SK-N-SH (cell line): ENCODE measurements around the gene PLTP. TPM values are rescaled to one million over a fixed set of nuclear protein-coding genes. Genes with fewer than 3 reads are reported as not detected.

Source experiments
- CTCF ChIA-PET: fragments of 300-600, 350-600 bp; formaldehyde crosslinking; extraction: SDS; loops from one replicate; lab custom pipeline; 2021; lab: Yijun Ruan, JAX
- POLR2A ChIA-PET: fragments of 350-600 bp; sonication (Branson Sonifier 250); formaldehyde crosslinking; extraction: SDS; loops from one replicate; lab custom pipeline; 2020; ENCODE audit warnings: antibody characterized with exemption, inconsistent platforms; lab: Yijun Ruan, JAX
- DNase-seq: peaks from one replicate; pipeline ENCODE4 v3.0.0; 2012
- H2AFZ ChIP-seq: fragments of 200-600 bp; sonication (generic); 2 replicates; pipeline ENCODE4 v1.8.1; 2016; ENCODE audit warnings: antibody characterized with exemption, mild to moderate bottlenecking, low read depth
- H3F3A ChIP-seq: fragments of 200-600 bp; sonication (generic); replicated peaks from 2 replicates; pipeline ENCODE3; 2016; ENCODE audit warnings: antibody characterized with exemption, mild to moderate bottlenecking; ENCODE audit not compliant: insufficient read depth
- H3K27ac ChIP-seq, 2 experiments: fragments of 200-500 bp in 1 of 2; fragments of 200-600 bp in 1 of 2; sonication (Bioruptor generic) in 1 of 2; sonication (generic), shearing (Covaris generic) in 1 of 2; 2 replicates each; pipeline versions ENCODE4 v1.5.1 to v1.6.1; 2014 to 2016; ENCODE audit warnings: low read depth in 2 of 2, inconsistent platforms in 1 of 2, low read length in 1 of 2, mild to moderate bottlenecking in 1 of 2, mixed read lengths in 1 of 2
- H3K27me3 ChIP-seq: fragments of 200-600 bp; sonication (generic), shearing (Covaris generic); 2 replicates; pipeline ENCODE4 v1.6.1; 2016; ENCODE audit warnings: mixed run types; ENCODE audit not compliant: insufficient read depth
- H3K36me3 ChIP-seq, 2 experiments: fragments of 200-500 bp in 1 of 2; fragments of 200-600 bp in 1 of 2; sonication (Bioruptor generic) in 1 of 2; sonication (generic) in 1 of 2; replicated peaks in 1 of 2; 2 replicates each; pipeline versions ENCODE3 to v1.5.1; 2014 to 2016; ENCODE audit warnings: low read length in 1 of 2, mild to moderate bottlenecking in 1 of 2; ENCODE audit not compliant: insufficient read depth in 2 of 2, control insufficient read depth in 1 of 2
- H3K4me1 ChIP-seq, 2 experiments: fragments of 200-500 bp in 1 of 2; fragments of 200-600 bp in 1 of 2; sonication (Bioruptor generic) in 1 of 2; sonication (generic), shearing (Covaris generic) in 1 of 2; 2 replicates each; pipeline versions ENCODE4 v1.5.1 to v1.6.1; 2014 to 2016; ENCODE audit warnings: low read depth in 1 of 2, low read length in 1 of 2, mixed run types in 1 of 2; ENCODE audit not compliant: insufficient read depth in 2 of 2, control insufficient read depth in 1 of 2
- H3K4me2 ChIP-seq: fragments of 200-600 bp; sonication (generic), shearing (Covaris generic); 2 replicates; pipeline ENCODE4 v1.6.1; 2017; ENCODE audit warnings: mixed run types
- H3K4me3 ChIP-seq, 2 experiments: fragments of 200-500 bp in 1 of 2; fragments of 200-600 bp in 1 of 2; sonication (Bioruptor generic) in 1 of 2; sonication (generic), shearing (Covaris generic) in 1 of 2; 2 replicates each; pipeline versions ENCODE4 v1.5.1 to v1.8.1; 2014 to 2016; ENCODE audit warnings: low read depth in 2 of 2, inconsistent platforms in 1 of 2, low read length in 1 of 2, mild to moderate bottlenecking in 1 of 2, mixed read lengths in 1 of 2, moderate library complexity in 1 of 2
- H3K79me2 ChIP-seq: fragments of 200-600 bp; sonication (generic); 2 replicates; pipeline ENCODE4 v1.8.1; 2017; ENCODE audit warnings: mild to moderate bottlenecking; ENCODE audit not compliant: insufficient read depth
- H3K9ac ChIP-seq: fragments of 200-600 bp; sonication (generic); 2 replicates; pipeline ENCODE4 v1.6.1; 2017; ENCODE audit warnings: mixed run types
- H3K9me2 ChIP-seq: fragments of 200-600 bp; sonication (generic); 2 replicates; pipeline ENCODE4 v1.6.1; 2017; ENCODE audit warnings: mixed run types
- H3K9me3 ChIP-seq: fragments of 200-600 bp; sonication (generic); 2 replicates; pipeline ENCODE4 v1.6.1; 2017; ENCODE audit warnings: mixed run types, mild to moderate bottlenecking, moderate library complexity
- H4K20me1 ChIP-seq: fragments of 200-600 bp; sonication (generic); 2 replicates; pipeline ENCODE4 v1.6.1; 2017; ENCODE audit warnings: mild to moderate bottlenecking, mixed run types; ENCODE audit not compliant: insufficient read depth
- ELF1 ChIP-seq: IDR thresholded peaks from 2 replicates; pipeline ENCODE4 v1.4.0; 2012
- FOSL2 ChIP-seq: IDR thresholded peaks from 2 replicates; pipeline ENCODE4 v1.4.0; 2012; ENCODE audit warnings: low read depth, mild to moderate bottlenecking, moderate library complexity, borderline replicate concordance
- FOXM1 ChIP-seq: IDR thresholded peaks from 2 replicates; pipeline ENCODE4 v1.4.0; 2012; ENCODE audit warnings: low read depth, mild to moderate bottlenecking
- MEF2A ChIP-seq: IDR thresholded peaks from 2 replicates; pipeline ENCODE4 v1.4.0; 2012; ENCODE audit warnings: low read depth, borderline replicate concordance
- NRF1 ChIP-seq: IDR thresholded peaks from 2 replicates; pipeline ENCODE4 v1.6.1; 2012; ENCODE audit warnings: low read depth, mild to moderate bottlenecking, low read length
- RCOR1 ChIP-seq: fragments of 150-350 bp; IDR thresholded peaks from 2 replicates; pipeline ENCODE4 v1.6.1; 2017; ENCODE audit warnings: antibody characterized with exemption, low read length
- RXRA ChIP-seq: IDR thresholded peaks from 2 replicates; pipeline ENCODE4 v1.4.0; 2012; ENCODE audit warnings: low read depth, mild to moderate bottlenecking, borderline replicate concordance
- TAF1 ChIP-seq: IDR thresholded peaks from 2 replicates; pipeline ENCODE4 v1.6.1; 2012; ENCODE audit warnings: low read depth, mild to moderate bottlenecking, low read length, moderate library complexity, borderline replicate concordance
- WGBS: methylation state at CpG from one replicate; pipeline ENCODE4 v1.1.6; 2017; ENCODE audit warnings: low lambda C conversion rate; 5-methylcytosine and 5-hydroxymethylcytosine counted together
- polyA plus RNA-seq, 3 experiments: library from polyadenylated mRNA; depleted of rRNA; stranded (reverse); fragments of >200 nt; gene quantifications; 2 replicates each; pipeline ENCODE4 v1.2.3, GENCODE V29; 2012
- TF ChIP-seq, protein P1 (sequence below): IDR thresholded peaks from 2 replicates; pipeline ENCODE4 v1.4.0; 2012; ENCODE audit warnings: low read depth, borderline replicate concordance
- TF ChIP-seq, protein P2 (sequence below): fragments of 150-350 bp; IDR thresholded peaks from 2 replicates; pipeline ENCODE4 v1.6.1; 2016; ENCODE audit warnings: mild to moderate bottlenecking, low read depth, low read length

PLTP gene
- polyA plus RNA-seq, 1 of the 3 experiments (the other 2 are of a cell fraction), result 154 TPM

DNA sequence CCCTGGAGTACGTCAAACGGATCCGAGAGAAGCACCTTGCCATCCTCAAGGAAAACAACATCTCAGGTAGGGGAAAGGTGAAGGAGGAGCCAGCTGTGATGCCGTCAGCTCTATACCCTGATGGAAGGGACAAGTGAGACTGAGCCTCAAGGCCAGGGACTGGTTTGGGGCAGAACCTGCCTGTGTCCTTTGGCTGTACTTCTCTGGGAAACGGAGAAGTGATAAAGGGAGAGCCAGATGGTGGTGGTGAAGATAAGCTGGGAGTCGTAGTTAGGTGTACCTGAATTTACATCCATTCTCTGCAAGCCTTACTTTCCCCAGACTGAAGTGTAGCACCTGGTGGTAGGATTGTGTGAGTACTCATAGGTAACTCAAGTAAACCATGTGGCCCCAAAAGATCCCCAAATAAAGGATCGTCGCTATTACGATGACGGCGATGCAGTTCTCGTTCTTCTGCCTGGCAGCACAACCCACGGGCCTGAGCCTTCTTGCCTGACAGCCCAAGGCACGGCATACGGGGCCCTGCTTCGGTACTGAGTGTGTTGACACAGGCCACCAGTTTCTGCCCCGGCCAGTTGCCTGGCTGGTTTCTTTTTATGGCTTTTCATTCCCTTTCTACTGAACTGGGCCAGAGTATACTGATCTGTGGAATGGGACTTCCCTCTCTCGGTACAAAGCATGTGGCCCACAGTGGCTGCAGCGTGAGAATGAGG, 33.2 kb upstream of the PLTP start:
- H3K4me1 ChIP-seq, result peaks cover 0 to 5% of the 10 kb centered on the region in 2 experiments; a peak in 1 of 4 replicates
- CTCF ChIA-PET, result interaction anchor here (0.9 to 1.7 kb wide), 2 partner anchors 11 to 15 kb away, joined by 3 to 5 read pairs; partner anchors contain the start of gene PCIF1

DNA sequence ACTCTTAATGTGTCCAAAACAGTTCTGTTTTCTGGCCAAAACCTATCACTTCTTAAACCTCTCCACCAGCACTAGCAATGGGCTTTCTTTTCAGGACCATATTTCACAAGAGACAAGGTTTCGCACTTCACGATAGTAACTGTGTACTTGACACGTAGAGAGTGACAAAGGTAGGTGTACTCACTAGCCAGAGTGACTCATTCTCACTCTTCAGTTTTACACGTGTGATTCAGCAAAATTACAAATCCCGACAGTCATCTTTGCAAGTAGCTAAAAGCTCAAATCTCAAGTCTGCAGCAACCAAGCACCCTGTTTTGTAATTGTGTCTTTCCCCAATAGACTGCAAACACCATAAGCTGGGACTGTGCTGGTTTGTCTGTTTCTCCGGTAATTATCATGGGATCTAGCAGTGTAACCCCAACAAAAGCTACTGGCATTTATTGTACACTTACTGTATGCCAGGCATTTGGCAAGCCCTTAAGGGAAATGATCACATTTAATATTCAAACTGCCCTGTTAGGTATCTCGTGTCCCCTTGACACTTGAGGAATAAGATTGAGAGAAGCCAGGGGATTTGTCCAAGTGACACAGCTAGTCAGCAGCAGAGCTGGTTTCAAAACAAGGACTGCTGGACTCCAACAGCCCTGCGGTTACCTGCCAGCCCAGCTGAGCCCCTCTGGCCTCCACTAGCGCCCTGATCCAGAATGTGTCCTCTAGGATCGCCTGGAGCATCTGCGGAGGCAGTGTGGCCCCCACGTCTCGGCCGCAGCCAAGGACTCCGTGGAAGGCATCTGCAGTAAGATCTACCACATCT, 32.4 kb upstream of the PLTP start:
- Histone ChIP-seq H3K4me1 (peaks cover 0 to 3% of the 10 kb centered on the region in 2 experiments; a peak in 1 of 4 replicates), H3K27ac (no peak overlapping the region), H3K79me2 (no peaks in the 10 kb centered on the region), H3K4me3 (no peak overlapping the region), H3F3A (no peaks in the 10 kb centered on the region), H3K9ac (no peak overlapping the region), H4K20me1 (no peaks in the 10 kb centered on the region), H3K27me3 (no peaks in the 10 kb centered on the region), H3K4me2 (no peak overlapping the region), H3K36me3 (peaks cover 38 to 86% of the 10 kb centered on the region in 2 experiments), H3K9me2 (no peaks in the 10 kb centered on the region), H2AFZ (no peak overlapping the region), H3K9me3 (no peaks in the 10 kb centered on the region)
- POLR2A ChIA-PET, result interaction anchor here (0.7 to 1.4 kb wide), 3 partner anchors 11 to 34 kb away, joined by 3 to 4 read pairs (median 4); no protein-coding TSS in a partner anchor
- 88% methylated on average over 15 of the region's 15 CpGs for WGBS
- no peak for TF ChIP-seq FOXM1
- no peak for DNase-seq
- CTCF ChIA-PET, result interaction anchor here (0.9 to 2.6 kb wide), 5 partner anchors 11 to 54 kb away, joined by 3 to 8 read pairs (median 3); partner anchors contain the start of gene PCIF1

More for the DNA sequence above, 33.2 kb upstream of the PLTP start:
- TF ChIP-seq NRF1, result no peak
- no peak for TF ChIP-seq ELF1
- TF ChIP-seq RXRA, result no peak
- TF ChIP-seq RCOR1, result no peak
- TF ChIP-seq, protein P1, sequence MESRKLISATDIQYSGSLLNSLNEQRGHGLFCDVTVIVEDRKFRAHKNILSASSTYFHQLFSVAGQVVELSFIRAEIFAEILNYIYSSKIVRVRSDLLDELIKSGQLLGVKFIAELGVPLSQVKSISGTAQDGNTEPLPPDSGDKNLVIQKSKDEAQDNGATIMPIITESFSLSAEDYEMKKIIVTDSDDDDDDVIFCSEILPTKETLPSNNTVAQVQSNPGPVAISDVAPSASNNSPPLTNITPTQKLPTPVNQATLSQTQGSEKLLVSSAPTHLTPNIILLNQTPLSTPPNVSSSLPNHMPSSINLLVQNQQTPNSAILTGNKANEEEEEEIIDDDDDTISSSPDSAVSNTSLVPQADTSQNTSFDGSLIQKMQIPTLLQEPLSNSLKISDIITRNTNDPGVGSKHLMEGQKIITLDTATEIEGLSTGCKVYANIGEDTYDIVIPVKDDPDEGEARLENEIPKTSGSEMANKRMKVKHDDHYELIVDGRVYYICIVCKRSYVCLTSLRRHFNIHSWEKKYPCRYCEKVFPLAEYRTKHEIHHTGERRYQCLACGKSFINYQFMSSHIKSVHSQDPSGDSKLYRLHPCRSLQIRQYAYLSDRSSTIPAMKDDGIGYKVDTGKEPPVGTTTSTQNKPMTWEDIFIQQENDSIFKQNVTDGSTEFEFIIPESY, result no peak
- TF ChIP-seq TAF1, result no peak
- no peak for TF ChIP-seq FOSL2
- no peak for TF ChIP-seq MEF2A
- TF ChIP-seq FOXM1, result no peak
- TF ChIP-seq, protein P2, sequence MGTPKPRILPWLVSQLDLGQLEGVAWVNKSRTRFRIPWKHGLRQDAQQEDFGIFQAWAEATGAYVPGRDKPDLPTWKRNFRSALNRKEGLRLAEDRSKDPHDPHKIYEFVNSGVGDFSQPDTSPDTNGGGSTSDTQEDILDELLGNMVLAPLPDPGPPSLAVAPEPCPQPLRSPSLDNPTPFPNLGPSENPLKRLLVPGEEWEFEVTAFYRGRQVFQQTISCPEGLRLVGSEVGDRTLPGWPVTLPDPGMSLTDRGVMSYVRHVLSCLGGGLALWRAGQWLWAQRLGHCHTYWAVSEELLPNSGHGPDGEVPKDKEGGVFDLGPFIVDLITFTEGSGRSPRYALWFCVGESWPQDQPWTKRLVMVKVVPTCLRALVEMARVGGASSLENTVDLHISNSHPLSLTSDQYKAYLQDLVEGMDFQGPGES, result no peak
- Histone ChIP-seq H3F3A (no peaks in the 10 kb centered on the region), H2AFZ (no peak overlapping the region), H3K9ac (no peak overlapping the region), H3K9me3 (no peaks in the 10 kb centered on the region), H3K27ac (no peak overlapping the region), H3K9me2 (no peaks in the 10 kb centered on the region), H3K4me2 (no peak overlapping the region), H4K20me1 (no peaks in the 10 kb centered on the region), H3K4me3 (no peak overlapping the region), H3K79me2 (no peaks in the 10 kb centered on the region), H3K27me3 (no peaks in the 10 kb centered on the region), H3K36me3 (peaks cover 32 to 86% of the 10 kb centered on the region in 2 experiments)
- DNase-seq, result no peak
- WGBS, result 96% methylated on average over 18 of the region's 19 CpGs
- POLR2A ChIA-PET, result interaction anchor here (0.7 to 1.3 kb wide), 2 partner anchors 11 to 35 kb away, joined by 3 to 4 read pairs; no protein-coding TSS in a partner anchor
